NCI-H69 (cell line): ENCODE data around the gene PARK7.

ENCODE experiments used
- DNase-seq: peaks from one replicate; lab custom pipeline; 2025; lab: John Stamatoyannopoulos, UW

The PARK7 gene

GRCh38 chr1:8010080-8010664 lies 48.7 kb downstream of the PARK7 start:
- DNase-seq: no peak

- no peak for DNase-seq
These were observed 49.5 kb downstream of the PARK7 start for GRCh38 chr1:8011016-8011415.

- no peak for DNase-seq
These were observed 50.7 kb downstream of the PARK7 start for GRCh38 chr1:8011923-8012858.

GRCh38 chr1:8012955-8013354 lies 51.4 kb downstream of the PARK7 start:
- no peak for DNase-seq

GRCh38 chr1:8013399-8013798 lies 51.9 kb downstream of the PARK7 start:
- no peak for DNase-seq

GRCh38 chr1:8013800-8014199 lies 52.3 kb downstream of the PARK7 start:
- DNase-seq: no peak

- no peak for DNase-seq
These were observed 53.0 kb downstream of the PARK7 start for GRCh38 chr1:8014381-8014988.

- peak; percentile 55 for DNase-seq
These were observed 53.7 kb downstream of the PARK7 start for GRCh38 chr1:8015036-8015808.

GRCh38 chr1:8015809-8016165 lies 54.3 kb downstream of the PARK7 start:
- peak; percentile 41 for DNase-seq

GRCh38 chr1:8016210-8016894 lies 54.8 kb downstream of the PARK7 start:
- DNase-seq: peak; percentile 22

- no peak for DNase-seq
These were observed 55.4 kb downstream of the PARK7 start for GRCh38 chr1:8016895-8017241.

- peak; percentile 70 for DNase-seq
These were observed 56.1 kb downstream of the PARK7 start for GRCh38 chr1:8017495-8018197.

GRCh38 chr1:8018492-8019228 lies 57.1 kb downstream of the PARK7 start:
- DNase-seq: no peak

GRCh38 chr1:8019229-8019620 lies 57.7 kb downstream of the PARK7 start:
- DNase-seq: no peak

GRCh38 chr1:8020032-8020431 lies 58.5 kb downstream of the PARK7 start:
- DNase-seq: peak; percentile 54

GRCh38 chr1:8021676-8022266 lies 60.3 kb downstream of the PARK7 start:
- DNase-seq: no peak

- peak; percentile 11 for DNase-seq
These were observed 61.1 kb downstream of the PARK7 start for GRCh38 chr1:8022395-8023286.

- no peak for DNase-seq
These were observed 61.9 kb downstream of the PARK7 start for GRCh38 chr1:8023287-8023994.

GRCh38 chr1:8023995-8024313 lies 62.4 kb downstream of the PARK7 start:
- DNase-seq: no peak
